GM18873 (cell line): ENCODE measurements around the gene MROH2B.

Source experiments
- ATAC-seq: cut with Tn5 transposase; IDR thresholded peaks from one replicate; pipeline ENCODE4 v1.9.1; 2021; ENCODE audit warnings: mild to moderate bottlenecking, moderate library complexity, moderate number of reproducible peaks; ENCODE audit not compliant: unreplicated experiment, low FRiP score

MROH2B gene

GRCh38 chr5:41071242-41071641 lies at the start of gene MROH2B:
TSS of gene MROH2B (minus strand) at chr5:41071342. CDS start at chr5:41070852, 490 bp downstream.
- ATAC-seq, result no peak

GRCh38 chr5:41120600-41120999 lies 49.5 kb upstream of the MROH2B start:
- no peak for ATAC-seq

DNA sequence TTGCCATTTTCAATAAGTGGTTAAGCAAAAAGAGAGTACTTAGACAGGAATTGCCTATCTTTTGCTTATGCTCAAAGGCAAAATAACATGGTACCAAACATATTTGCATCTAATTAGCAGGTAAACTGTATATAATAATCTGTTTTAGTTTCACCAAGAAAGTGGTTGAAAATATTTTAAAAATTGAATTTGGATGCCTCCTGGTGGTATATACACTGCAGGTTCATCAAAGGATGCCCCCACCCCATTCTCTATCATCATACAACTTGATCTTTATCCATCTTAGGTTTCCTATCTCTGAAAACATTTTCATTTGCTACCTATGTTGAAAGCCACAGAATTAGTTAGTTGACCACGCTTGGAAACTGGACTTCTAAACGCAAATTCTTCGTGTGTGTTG lies 47.0 kb upstream of the MROH2B start:
- ATAC-seq, result no peak

GRCh38 chr5:41115281-41115680 lies 44.1 kb upstream of the MROH2B start:
- no peak for ATAC-seq

DNA sequence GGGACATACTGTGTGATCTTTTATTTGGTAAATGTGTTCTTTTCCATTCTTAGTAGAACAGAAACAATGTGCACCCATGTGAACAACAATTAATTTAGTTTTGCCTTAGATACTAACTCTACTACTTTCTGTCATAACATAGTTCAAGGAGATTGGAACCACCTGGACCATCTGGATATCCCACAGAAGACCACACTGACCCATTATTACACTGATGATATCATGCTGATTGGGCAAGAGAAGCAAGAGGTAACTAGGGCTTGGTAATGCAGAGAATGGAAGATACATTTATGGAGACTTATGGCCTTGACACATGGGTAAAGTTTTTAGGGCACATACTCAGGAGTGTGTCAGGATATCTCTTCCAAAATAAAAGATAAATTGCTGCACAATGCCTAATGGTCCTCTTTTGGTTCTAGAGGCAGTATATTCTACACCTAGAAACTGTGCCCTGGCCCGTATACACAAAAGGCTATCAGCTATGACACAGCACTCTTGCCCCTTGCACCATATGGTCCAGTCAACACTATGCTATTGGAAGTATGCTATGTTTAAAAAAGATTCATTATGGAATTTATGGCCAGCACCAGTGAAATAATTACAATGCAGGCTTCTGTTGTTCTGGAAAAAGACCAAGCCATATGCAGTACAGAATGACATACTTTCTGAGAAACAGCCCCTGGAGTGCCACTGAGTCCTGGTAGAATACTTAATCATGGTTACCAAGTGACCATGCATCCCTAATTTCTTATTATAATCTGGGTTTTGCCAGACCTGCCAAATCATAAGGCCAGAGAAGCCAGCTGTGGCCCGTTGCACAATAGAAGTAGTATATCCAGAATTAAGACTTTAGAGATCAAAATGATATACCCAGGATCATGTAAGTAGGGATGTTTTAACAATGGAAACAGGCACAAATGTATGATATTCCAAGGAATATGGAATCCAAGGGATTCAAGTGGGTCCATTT lies 41.6 kb upstream of the MROH2B start:
- ATAC-seq, result no peak

GRCh38 chr5:41109186-41109585 lies 38.0 kb upstream of the MROH2B start:
- ATAC-seq, result no peak

DNA sequence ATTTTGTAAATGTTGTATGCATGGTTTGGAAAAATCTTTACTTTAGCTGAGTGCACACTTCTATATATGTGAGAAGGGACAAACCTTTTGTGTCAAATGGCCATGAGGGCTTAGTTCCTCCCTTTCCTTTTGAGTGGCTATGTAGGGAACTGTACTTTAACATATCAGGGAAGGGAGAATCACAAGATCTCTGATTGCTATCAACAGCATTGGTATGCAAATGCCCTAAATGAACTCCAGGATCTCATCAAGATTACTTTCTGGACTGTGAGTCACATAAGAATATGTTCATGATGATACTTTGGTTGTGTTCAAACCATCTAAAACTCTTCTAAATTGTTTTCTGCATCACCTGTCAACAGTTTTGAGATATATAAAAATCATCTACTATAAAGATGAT lies 31.2 kb upstream of the MROH2B start:
- no peak for ATAC-seq

- ATAC-seq, result no peak
These were observed 26.5 kb upstream of the MROH2B start for GRCh38 chr5:41097642-41098041.

DNA sequence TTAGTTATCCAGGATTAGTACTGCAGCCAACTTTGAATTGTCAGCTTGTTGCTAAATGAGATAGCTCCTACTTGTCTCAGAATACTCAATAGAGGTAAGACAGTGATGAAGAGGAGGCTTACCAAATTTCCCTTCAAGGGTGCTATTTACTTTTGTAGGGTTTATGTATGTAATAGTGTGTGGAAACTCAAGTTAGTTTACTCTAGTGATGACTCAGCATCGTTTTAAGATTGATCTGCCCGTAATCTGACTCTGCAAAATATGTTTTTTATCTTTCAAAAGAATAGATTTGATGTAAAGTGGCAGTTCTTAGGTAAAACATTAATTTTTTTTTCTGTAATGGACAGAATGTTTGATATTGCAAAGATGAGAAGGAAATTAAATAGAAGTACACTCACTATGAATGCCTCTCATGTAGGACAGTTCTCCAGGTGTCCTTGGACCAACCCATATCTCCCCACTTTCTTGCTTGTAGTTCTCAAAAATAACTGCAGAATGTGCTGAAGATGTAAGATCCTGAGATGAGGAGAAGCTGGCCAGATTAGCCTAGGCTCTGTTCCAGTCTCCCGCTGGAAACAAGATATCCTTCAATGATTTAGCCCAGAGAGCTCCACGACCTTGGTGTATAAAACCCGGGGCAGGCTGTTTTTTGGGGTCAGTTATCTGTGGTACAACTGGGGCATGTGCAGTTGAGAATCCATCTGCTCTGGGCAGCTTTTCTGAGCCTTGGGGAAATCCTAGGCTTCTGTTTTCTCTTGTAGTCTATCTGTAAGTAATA lies 24.4 kb upstream of the MROH2B start:
- ATAC-seq, result no peak

DNA sequence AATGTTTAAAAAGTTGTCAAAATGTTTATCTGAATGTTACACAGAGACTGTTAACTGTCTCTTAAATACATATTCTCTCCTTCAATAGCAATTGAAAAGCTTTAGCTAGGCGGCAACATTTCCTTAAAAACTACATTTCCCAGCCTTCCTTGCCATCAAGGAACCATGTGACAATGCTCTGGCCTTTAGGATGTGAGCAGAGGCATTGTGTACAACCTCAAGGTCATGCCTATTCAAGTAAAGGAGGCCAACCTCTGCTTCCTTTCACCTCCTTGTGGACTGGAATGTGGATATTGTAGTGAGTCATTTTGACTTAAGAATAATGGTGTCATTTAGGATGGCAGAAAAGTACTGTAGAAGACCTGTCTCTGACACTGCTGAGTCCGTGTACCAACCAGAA lies 23.7 kb upstream of the MROH2B start:
- no peak for ATAC-seq

- ATAC-seq, result no peak
These were observed 22.7 kb upstream of the MROH2B start for GRCh38 chr5:41093803-41094202.

GRCh38 chr5:41087461-41087860 lies 16.3 kb upstream of the MROH2B start:
- ATAC-seq, result no peak

GRCh38 chr5:41083306-41083705 lies 12.2 kb upstream of the MROH2B start:
- ATAC-seq, result no peak

DNA sequence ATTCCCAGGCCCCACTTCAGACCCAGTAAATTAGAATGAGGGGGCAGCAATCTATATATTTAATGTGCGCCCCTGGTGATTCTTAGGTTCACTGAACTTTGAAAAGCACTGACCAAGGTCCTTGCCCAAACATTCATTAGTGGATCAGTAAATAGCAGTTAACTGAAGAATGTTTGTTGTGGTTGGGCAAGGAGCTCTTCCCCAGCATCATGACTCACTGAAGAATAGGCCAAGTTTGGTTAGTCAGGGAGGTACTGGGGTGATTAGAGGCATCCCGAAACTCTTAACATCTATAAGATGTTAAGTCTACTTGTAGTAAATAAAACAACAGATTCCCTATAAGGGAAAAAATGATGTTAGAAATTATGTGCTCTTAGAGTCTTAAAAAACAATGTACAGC lies 833 bp upstream of the MROH2B start:
- no peak for ATAC-seq

DNA sequence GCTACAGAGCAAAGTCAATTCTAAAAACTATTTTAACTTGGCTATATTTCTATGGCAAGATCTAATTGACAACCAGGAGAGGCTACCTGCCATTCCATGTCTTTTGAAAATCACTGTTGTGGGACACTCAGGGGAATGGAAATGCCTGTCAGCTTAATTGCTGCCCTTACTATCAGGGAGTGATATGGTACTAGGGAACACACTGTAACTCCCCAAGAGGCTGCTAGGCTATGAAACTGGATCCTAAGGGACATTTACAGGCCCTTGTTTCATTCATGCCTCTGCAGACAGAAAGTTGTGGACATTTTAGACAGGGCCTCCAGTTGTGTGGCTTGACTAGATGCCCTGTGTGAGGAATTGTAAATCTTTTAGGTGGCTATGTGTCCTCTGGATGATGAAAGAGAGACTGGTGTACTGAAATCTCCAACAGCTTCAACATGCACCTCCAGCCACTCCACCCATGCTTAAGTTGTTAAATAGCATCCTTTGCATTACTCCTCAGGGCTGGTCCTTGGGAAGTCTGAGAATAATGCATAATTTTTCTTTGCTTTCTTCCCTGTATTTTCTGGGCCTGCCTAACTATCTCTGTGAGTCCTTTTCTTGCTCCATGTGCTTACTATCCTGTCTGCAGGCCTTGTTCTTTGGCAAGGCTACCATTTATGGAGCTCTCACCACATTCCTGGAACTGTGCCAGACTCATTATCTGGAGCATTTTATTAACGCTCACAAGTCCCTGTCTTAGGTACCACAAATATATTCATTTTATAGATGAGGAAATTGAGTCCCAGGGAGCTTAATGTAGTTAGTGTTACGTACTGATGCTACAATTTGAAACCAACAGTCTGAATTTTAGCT lies 3.2 kb downstream of the MROH2B start:
- no peak for ATAC-seq

DNA sequence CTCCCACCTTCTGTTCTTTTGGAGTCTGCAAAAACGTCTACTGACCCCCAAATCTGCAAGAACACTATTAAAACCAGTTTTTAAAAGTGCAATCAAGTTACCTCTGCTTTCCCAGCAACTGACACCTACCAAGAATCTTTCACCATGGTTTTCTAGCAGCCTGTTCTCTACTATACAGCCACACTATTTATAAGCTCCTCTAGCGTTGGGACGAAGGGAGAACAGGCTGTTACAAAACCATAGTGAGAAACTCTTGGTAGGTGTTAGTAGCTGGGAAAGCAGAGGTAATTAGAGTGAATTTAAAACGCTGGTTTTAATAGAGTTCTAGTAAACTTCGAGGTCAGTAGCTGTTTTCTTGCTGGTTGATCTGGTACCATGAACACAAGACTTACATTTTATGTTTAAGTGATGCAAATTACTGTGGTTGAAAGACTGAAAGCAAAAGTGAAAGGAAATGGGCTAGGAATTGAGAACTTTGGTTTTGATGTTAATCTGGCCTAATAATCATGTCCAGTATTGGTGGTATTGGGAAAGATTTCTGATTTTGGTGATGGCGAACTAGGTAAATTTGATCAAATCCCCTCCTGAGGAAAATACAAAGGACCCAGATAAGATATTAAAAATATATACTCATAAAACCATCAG lies 5.3 kb downstream of the MROH2B start:
- no peak for ATAC-seq

DNA sequence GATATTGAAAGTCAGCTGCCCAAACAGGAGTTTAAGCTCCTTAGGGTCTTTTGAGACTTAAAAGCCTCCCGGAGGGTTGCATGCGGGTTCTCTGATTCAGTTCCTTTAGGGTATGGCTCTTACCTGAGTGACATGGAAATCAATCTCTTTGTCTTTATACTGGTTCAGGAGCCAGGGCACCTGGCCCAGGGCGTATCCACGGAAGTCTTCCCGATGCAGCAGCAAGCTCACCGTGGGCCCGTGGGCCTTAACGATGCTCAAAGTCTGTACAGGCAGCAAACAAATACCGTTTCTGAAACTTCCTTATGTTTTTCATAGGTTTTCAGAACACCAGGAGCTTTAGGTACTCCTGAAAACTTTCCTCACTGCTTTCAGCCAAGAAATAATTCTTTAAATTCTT lies 13.2 kb downstream of the MROH2B start:
- no peak for ATAC-seq

- no peak for ATAC-seq
These were observed 13.9 kb downstream of the MROH2B start for GRCh38 chr5:41057231-41057630.

DNA sequence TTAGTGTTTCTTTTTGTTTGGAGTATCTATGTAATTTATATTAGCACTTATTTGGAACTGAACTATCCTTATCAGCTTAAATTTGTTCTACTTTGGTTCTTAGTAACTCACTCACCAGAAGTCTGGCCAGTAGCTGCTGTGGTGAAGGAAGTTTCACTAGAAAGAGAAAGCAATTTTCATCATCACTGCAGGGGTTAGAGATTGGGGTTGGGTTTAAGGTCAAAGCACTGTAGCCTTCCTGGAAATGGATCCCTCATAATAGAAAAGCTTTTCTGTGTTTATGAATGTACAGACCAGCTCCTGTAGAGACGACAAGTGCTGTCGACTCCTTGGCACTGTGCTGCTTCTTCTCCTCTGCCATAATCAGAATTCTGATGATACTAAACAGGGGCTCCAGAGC lies 22.2 kb downstream of the MROH2B start:
- no peak for ATAC-seq

DNA sequence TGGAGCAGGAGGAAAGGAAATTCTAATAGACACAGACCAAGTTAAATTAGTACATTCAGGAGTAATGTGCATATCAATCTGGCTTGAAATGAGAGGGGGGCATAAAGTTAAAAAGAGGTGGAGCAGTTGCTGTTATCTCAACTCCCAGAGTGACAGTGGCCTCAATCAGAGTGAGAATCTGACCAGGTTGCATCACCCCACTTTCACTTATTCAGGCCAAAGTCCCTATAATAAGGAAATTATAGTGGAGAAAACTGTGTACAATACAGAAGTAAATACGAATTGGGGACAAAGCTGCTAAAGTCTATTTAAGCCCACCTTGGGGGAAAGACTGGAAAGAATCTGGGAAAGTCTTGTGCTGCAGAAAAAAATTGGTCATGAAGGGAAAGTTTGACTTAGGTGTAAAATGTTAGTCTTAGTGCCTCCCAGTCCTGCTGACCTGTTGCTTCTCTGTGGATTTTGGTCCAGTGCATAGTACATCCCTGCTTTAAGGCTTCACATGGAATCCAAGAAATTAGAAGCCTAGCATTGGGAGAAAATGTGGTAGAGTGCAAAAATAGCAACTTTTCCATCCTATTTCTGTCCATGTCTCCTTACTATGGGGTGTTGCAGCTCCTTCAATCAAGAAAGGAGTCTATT lies 27.9 kb downstream of the MROH2B start:
- ATAC-seq, result no peak
